Measurements from ENCODE around the gene PSMD14. TPM values are rescaled to one million over a fixed set of nuclear protein-coding genes. Genes with fewer than 3 reads are reported as not detected.

Gene PSMD14
- total RNA-seq, 1 experiment from 2014 or later, result 93.7 TPM

GRCh38 chr2:161415034-161415986 lies 107.1 kb downstream of the PSMD14 start:
- 0 out of 2 replicates have a peak, but pooled peaks have one; percentile 19 for ATAC-seq
- intact Hi-C loops (cut with micrococcal nuclease; ENCODE audit: unreplicated experiment), result loop anchor here (10.0 kb wide), 1 partner anchor 529 kb away; no protein-coding TSS in a partner anchor
- no peaks in the 10 kb centered on the region for H3K9me3 ChIP-seq (ENCODE audit: control insufficient read depth, insufficient read depth, low read depth, low read length)
- H3K4me1 ChIP-seq (ENCODE audit: control insufficient read depth, insufficient read depth, low read length), result peaks cover 20% of the 10 kb centered on the region
- CTCF ChIA-PET, result no interaction called here
- POLR2A ChIA-PET, result no interaction called here
- BruUV-seq (replicated peaks), result no TSS peak
- in situ Hi-C loops (cut with HindIII; ENCODE audit: low pct_unique_long_range_greater_than_20kb, low sequenced_read_pairs), result no loop called here
- H3K4me3 ChIP-seq (ENCODE audit: low read depth in 2 of 2, low read length in 2 of 2), result peak overlapping the region; percentile 44 to 56
- TF ChIP-seq TCF7L2 (IDR thresholded peaks at IDR 0.05; ENCODE audit: low read depth, low read length), result no peak
- TF ChIP-seq SIN3A (IDR thresholded peaks at IDR 0.05; ENCODE audit: borderline replicate concordance, insufficient read depth, low read depth, low read length), result no peak
- TF ChIP-seq CTCF (IDR thresholded peaks at IDR 0.05), result no peak
- no peak for TF ChIP-seq POLR2AphosphoS5 (IDR thresholded peaks at IDR 0.05; ENCODE audit: low read depth, low read length)
- TF ChIP-seq REST (IDR thresholded peaks at IDR 0.05; ENCODE audit: insufficient read depth in 1 of 2, low read depth in 2 of 2, low read length in 1 of 2), result no peak
- peaks cover 29% of the 10 kb centered on the region for H3K27me3 ChIP-seq (ENCODE audit: control insufficient read depth, insufficient read depth, low read length)
- H3K27ac ChIP-seq (ENCODE audit: low read length), result no peak overlapping the region
- no peak for DNase-seq (ENCODE audit: low read depth, low spot score)
- H3K36me3 ChIP-seq (ENCODE audit: control insufficient read depth, insufficient read depth, low read length), result peaks cover 9% of the 10 kb centered on the region

- in situ Hi-C loops (cut with HindIII; ENCODE audit: low pct_unique_long_range_greater_than_20kb, low sequenced_read_pairs), result no loop called here
- Histone ChIP-seq H3K9me3 (ENCODE audit: control insufficient read depth, insufficient read depth, low read depth, low read length) (no peaks in the 10 kb centered on the region), H3K27me3 (ENCODE audit: control insufficient read depth, insufficient read depth, low read length) (peaks cover 29% of the 10 kb centered on the region), H3K4me1 (ENCODE audit: control insufficient read depth, insufficient read depth, low read length) (peaks cover 20% of the 10 kb centered on the region), H3K36me3 (ENCODE audit: control insufficient read depth, insufficient read depth, low read length) (peaks cover 3% of the 10 kb centered on the region; the same call in 1 of the 2 replicates), H3K4me3 (ENCODE audit: low read depth in 2 of 2, low read length in 2 of 2) (peak within 1 kb of the TSS in 1 of 2 experiments; percentile 56; a peak in 3 of 4 replicates), H3K27ac (ENCODE audit: low read length) (no peak within 1 kb of the TSS)
- intact Hi-C loops (cut with micrococcal nuclease; ENCODE audit: unreplicated experiment), result loop anchor here (10.0 kb wide), 1 partner anchor 529 kb away; no protein-coding TSS in a partner anchor
- TF ChIP-seq TCF7L2 (IDR thresholded peaks at IDR 0.05; ENCODE audit: low read depth, low read length) (peak; percentile 88), POLR2AphosphoS5 (IDR thresholded peaks at IDR 0.05; ENCODE audit: low read depth, low read length) (no peak)
- POLR2A ChIA-PET, result no interaction called here
- no TSS peak for BruUV-seq (replicated peaks)
- no peak for DNase-seq (ENCODE audit: low read depth, low spot score)
- ATAC-seq, result peak; percentile 35; the same call in 1 of the 2 replicates
- CTCF ChIA-PET, result no interaction called here
Observed at GRCh38 chr2:161415987-161416707, 107.9 kb downstream of the PSMD14 start, which contains the start of gene TBR1. Gene TBR1 (plus strand): TSS chr2:161416297. CDS start chr2:161416411, 114 bp downstream.

All from Panc1 (cell line).